Cardiac muscle cell (in vitro differentiated cells and primary cell): ENCODE data around the gene TRIM38. TPM values are rescaled to one million over a fixed set of nuclear protein-coding genes. Genes with fewer than 3 reads are reported as not detected.

ENCODE experiments used
- DNase-seq, 2 donors: peaks; one replicate each; pipeline versions ENCODE4 v3.0.0 to v3.0.0-alpha.2; 2010 to 2017; ENCODE audit warnings: low read depth in 1 of 2, low spot score in 1 of 2
- H3K27ac ChIP-seq: fragments of 200-600 bp; sonication (generic); 2 replicates; pipeline ENCODE4 v1.5.1; 2016
- H3K27me3 ChIP-seq: fragments of 200-600 bp; sonication (generic); 2 replicates; pipeline ENCODE4 v1.6.0; 2016; ENCODE audit warnings: control low read depth
- H3K36me3 ChIP-seq: fragments of 200-600 bp; sonication (generic); 2 replicates; pipeline ENCODE4 v1.5.1; 2016; ENCODE audit warnings: control low read depth
- H3K4me1 ChIP-seq: fragments of 200-600 bp; sonication (generic); 2 replicates; pipeline ENCODE4 v1.8.1; 2017; ENCODE audit warnings: low read depth, mild to moderate bottlenecking, mixed run types
- H3K4me3 ChIP-seq: fragments of 200-600 bp; sonication (generic); 2 replicates; pipeline ENCODE4 v1.5.1; 2016; ENCODE audit warnings: mild to moderate bottlenecking
- H3K9me3 ChIP-seq: fragments of 200-600 bp; sonication (generic); 2 replicates; pipeline ENCODE4 v1.5.1; 2017; ENCODE audit warnings: low read depth, mild to moderate bottlenecking, control low read depth
- CTCF ChIP-seq: IDR thresholded peaks from 2 replicates; pipeline ENCODE4 v1.5.1; 2012; ENCODE audit warnings: low read depth, mild to moderate bottlenecking, low read length
- polyA plus RNA-seq: library from polyadenylated mRNA; unstranded; fragments of >200 nt; fragmentation: Nextera tagmentation; extraction: Ambion mirVana; gene quantifications from 2 replicates; pipeline ENCODE4 v1.2.1, GENCODE V29; 2016
- total RNA-seq: library from RNA; depleted of rRNA; stranded (reverse); fragments of >200 nt; gene quantifications from 2 replicates; pipeline ENCODE4 v1.2.3, GENCODE V29; 2016

Gene TRIM38
- total and polyA plus RNA-seq, 2 experiments from 2014 or later, result 0.05 to 0.12 TPM

GRCh38 chr6:26030716-26031115 lies 68.1 kb downstream of the TRIM38 start:
- Histone ChIP-seq H3K4me1 (peaks cover 20% of the 10 kb centered on the region), H3K36me3 (no peaks in the 10 kb centered on the region), H3K27ac (peak overlapping the region; percentile 86), H3K9me3 (no peaks in the 10 kb centered on the region), H3K27me3 (no peaks in the 10 kb centered on the region), H3K4me3 (peak overlapping the region; percentile 47)
- TF ChIP-seq CTCF, result no peak
- DNase-seq, result no peak

GRCh38 chr6:26031151-26031594 lies 68.6 kb downstream of the TRIM38 start:
- DNase-seq, result no peak
- H3K27me3 ChIP-seq, result no peaks in the 10 kb centered on the region
- H3K27ac ChIP-seq, result peak overlapping the region; percentile 74
- H3K36me3 ChIP-seq, result no peaks in the 10 kb centered on the region
- no peaks in the 10 kb centered on the region for H3K9me3 ChIP-seq
- no peak for TF ChIP-seq CTCF
- H3K4me1 ChIP-seq, result peaks cover 17% of the 10 kb centered on the region
- H3K4me3 ChIP-seq, result peak overlapping the region; percentile 47

- Histone ChIP-seq H3K9me3 (no peaks in the 10 kb centered on the region), H3K27ac (peak overlapping the region; percentile 93)
- TF ChIP-seq CTCF, result peak; percentile 32
These were observed 69.2 kb downstream of the TRIM38 start for GRCh38 chr6:26031595-26032339.

GRCh38 chr6:26032340-26033084 lies 69.9 kb downstream of the TRIM38 start:
- H3K4me1 ChIP-seq, result peaks cover 17% of the 10 kb centered on the region
- TF ChIP-seq CTCF, result no peak
- DNase-seq, result peak; percentile 55 to 77
- H3K27ac ChIP-seq, result peak overlapping the region; percentile 93
- H3K27me3 ChIP-seq, result no peaks in the 10 kb centered on the region
- H3K36me3 ChIP-seq, result no peaks in the 10 kb centered on the region
- no peaks in the 10 kb centered on the region for H3K9me3 ChIP-seq
- H3K4me3 ChIP-seq, result peak overlapping the region; percentile 47

More at GRCh38 chr6:26031595-26032339, 69.2 kb downstream of the TRIM38 start:
- no peaks in the 10 kb centered on the region for H3K27me3 ChIP-seq
- no peaks in the 10 kb centered on the region for H3K36me3 ChIP-seq
- peak; percentile 97 for DNase-seq
- peaks cover 17% of the 10 kb centered on the region for H3K4me1 ChIP-seq
- H3K4me3 ChIP-seq, result peak overlapping the region; percentile 47

GRCh38 chr6:26033085-26033940 lies 70.7 kb downstream of the TRIM38 start:
- no peak for TF ChIP-seq CTCF

More at GRCh38 chr6:26033085-26033940, 70.7 kb downstream of the TRIM38 start:
- Histone ChIP-seq H3K9me3 (no peaks in the 10 kb centered on the region), H3K4me3 (peak overlapping the region; percentile 47), H3K27me3 (no peaks in the 10 kb centered on the region), H3K27ac (peak overlapping the region; percentile 93), H3K36me3 (no peaks in the 10 kb centered on the region), H3K4me1 (peaks cover 17% of the 10 kb centered on the region)
- DNase-seq, result peak; percentile 88 to 98
